HG03521 (cell line): ENCODE measurements around the gene TBC1D2B.
A peak's percentile ranks its signal among the peaks of the same experiment; 100 is the strongest.

ENCODE experiments used
- ATAC-seq: cut with Tn5 transposase; IDR thresholded peaks from one replicate; pipeline ENCODE4 v1.9.1; 2021; ENCODE audit warnings: mild to moderate bottlenecking, moderate library complexity; ENCODE audit not compliant: unreplicated experiment

TBC1D2B gene

GRCh38 chr15:78075490-78076230, 1.9 kb downstream of the TBC1D2B start:
- ATAC-seq, result no peak

GRCh38 chr15:78073046-78073787, 4.3 kb downstream of the TBC1D2B start:
- ATAC-seq, result no peak

GRCh38 chr15:78072080-78072892, 5.2 kb downstream of the TBC1D2B start:
- ATAC-seq, result no peak

GRCh38 chr15:78071383-78071782, 6.1 kb downstream of the TBC1D2B start:
- ATAC-seq, result no peak

GRCh38 chr15:78070049-78070700, 7.3 kb downstream of the TBC1D2B start:
- no peak for ATAC-seq

GRCh38 chr15:78069462-78070029, 8.0 kb downstream of the TBC1D2B start:
- ATAC-seq, result no peak

GRCh38 chr15:78069052-78069414, 8.5 kb downstream of the TBC1D2B start:
- ATAC-seq, result no peak

- ATAC-seq, result no peak
These were observed 9.9 kb downstream of the TBC1D2B start for GRCh38 chr15:78067328-78068228.

- peak; percentile 46 for ATAC-seq
These were observed 11.3 kb downstream of the TBC1D2B start for GRCh38 chr15:78065973-78066946.

- no peak for ATAC-seq
These were observed 12.1 kb downstream of the TBC1D2B start for GRCh38 chr15:78065284-78065872.

GRCh38 chr15:78064544-78064943, 13.0 kb downstream of the TBC1D2B start:
- no peak for ATAC-seq

- ATAC-seq, result no peak
These were observed 13.5 kb downstream of the TBC1D2B start for GRCh38 chr15:78063970-78064385.

- ATAC-seq, result no peak
These were observed 14.3 kb downstream of the TBC1D2B start for GRCh38 chr15:78063217-78063616.

GRCh38 chr15:78061963-78062427, 15.5 kb downstream of the TBC1D2B start:
- ATAC-seq, result no peak

GRCh38 chr15:78060232-78060631, 17.3 kb downstream of the TBC1D2B start:
- no peak for ATAC-seq

- ATAC-seq, result no peak
These were observed 18.2 kb downstream of the TBC1D2B start for GRCh38 chr15:78059110-78059839.

GRCh38 chr15:78058401-78058935, 19.0 kb downstream of the TBC1D2B start:
- ATAC-seq, result no peak
